Activated CD8-positive, alpha-beta T cell treated with anti-CD3 and anti-CD28 coated beads, Interleukin-2, amount 10 ng/mL, durations not matched to agents 7 days and 5 days (primary cell): ENCODE data around the gene MYL3. TPM values are rescaled to one million over a fixed set of nuclear protein-coding genes. Genes with fewer than 3 reads are reported as not detected.

Experiments
- ATAC-seq: fragments of 150-1000 bp; cut with Tn5 transposase; one replicate; pipeline ENCODE4 v1.10.0; 2021; ENCODE audit warnings: moderate library complexity
- CTCF ChIA-PET: fragments of 350-600 bp; sonication (Branson Sonifier 250); formaldehyde crosslinking; loops from one replicate; lab custom pipeline; 2021; ENCODE audit warnings: antibody characterized with exemption; lab: Charles Lee
- POLR2A ChIA-PET: fragments of 350-600 bp; sonication (Branson Sonifier 250); formaldehyde crosslinking; loops from one replicate; lab custom pipeline; 2021; ENCODE audit warnings: antibody characterized with exemption; lab: Charles Lee
- DNase-seq: peaks from one replicate; pipeline ENCODE4 v3.0.0-alpha.2; 2020
- H3K27ac Mint-ChIP-seq: one replicate; pipeline ENCODE4 v1.8.0; 2021; ENCODE audit warnings: mild to moderate bottlenecking, mixed read lengths
- H3K27me3 Mint-ChIP-seq: one replicate; pipeline ENCODE4 v1.8.0; 2021; ENCODE audit warnings: low read depth, mixed read lengths
- H3K36me3 Mint-ChIP-seq: one replicate; pipeline ENCODE4 v1.8.0; 2021; ENCODE audit warnings: low read depth, mixed read lengths
- H3K4me1 Mint-ChIP-seq: one replicate; pipeline ENCODE4 v1.8.0; 2021; ENCODE audit warnings: low read depth, mixed read lengths
- H3K4me3 Mint-ChIP-seq: one replicate; pipeline ENCODE4 v1.8.0; 2021; ENCODE audit warnings: mild to moderate bottlenecking, mixed read lengths
- H3K9me3 Mint-ChIP-seq: one replicate; pipeline ENCODE4 v1.8.0; 2022; ENCODE audit warnings: mixed read lengths; ENCODE audit not compliant: insufficient read depth
- total RNA-seq, 2 experiments: library from RNA; stranded (reverse); gene quantifications; one replicate each; pipeline ENCODE4 v1.2.3, GENCODE V29; 2021

MYL3 gene
- total RNA-seq, 2 experiments from 2014 or later: not detected

DNA sequence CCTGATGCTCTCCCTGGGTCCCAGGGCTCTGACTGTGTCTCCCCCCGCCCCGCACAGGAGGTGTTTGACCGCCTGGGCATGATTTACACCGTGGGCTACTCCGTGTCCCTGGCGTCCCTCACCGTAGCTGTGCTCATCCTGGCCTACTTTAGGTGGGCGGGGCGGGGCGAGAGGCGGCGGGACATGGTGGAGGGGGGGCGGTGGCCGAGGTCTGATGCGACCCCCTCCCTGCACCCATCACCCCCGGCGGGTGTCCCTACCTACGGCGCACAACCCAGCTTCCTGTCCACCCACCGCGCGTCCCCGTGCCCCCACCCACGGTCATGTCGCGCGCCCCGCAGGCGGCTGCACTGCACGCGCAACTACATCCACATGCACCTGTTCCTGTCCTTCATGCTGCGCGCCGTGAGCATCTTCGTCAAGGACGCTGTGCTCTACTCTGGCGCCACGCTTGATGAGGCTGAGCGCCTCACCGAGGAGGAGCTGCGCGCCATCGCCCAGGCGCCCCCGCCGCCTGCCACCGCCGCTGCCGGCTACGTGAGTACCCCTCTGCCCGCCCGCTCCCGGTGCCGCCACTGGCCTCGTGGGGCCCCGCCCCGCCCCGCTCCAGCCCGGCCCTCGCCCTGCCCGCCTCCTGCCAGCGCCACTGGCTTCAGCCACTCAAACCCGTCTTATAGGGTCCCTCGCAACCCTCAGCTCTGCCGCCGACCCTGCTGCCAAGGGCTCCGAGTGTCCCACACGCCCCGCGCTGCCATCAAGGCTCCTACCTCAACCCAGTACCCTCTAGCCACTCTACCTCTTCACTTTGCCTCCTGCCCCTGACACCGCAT, 35.3 kb upstream of the MYL3 start:
- peaks cover 22% of the 10 kb centered on the region for H3K27me3 Mint-ChIP-seq
- ChIA-PET POLR2A (no interaction called here), CTCF (interaction anchor here (1.0 to 1.4 kb wide), 3 partner anchors 11 to 192 kb away, joined by 3 to 6 read pairs (median 3); no protein-coding TSS in a partner anchor)
- no peaks in the 10 kb centered on the region for H3K4me1 Mint-ChIP-seq
- no peaks in the 10 kb centered on the region for H3K36me3 Mint-ChIP-seq
- ATAC-seq (peak; percentile 38), DNase-seq (no peak)
- no peak overlapping the region for H3K4me3 Mint-ChIP-seq
- H3K27ac Mint-ChIP-seq: no peak overlapping the region
- no peaks in the 10 kb centered on the region for H3K9me3 Mint-ChIP-seq

- H3K27ac Mint-ChIP-seq: no peak overlapping the region
- no peak overlapping the region for H3K4me3 Mint-ChIP-seq
- no peaks in the 10 kb centered on the region for H3K9me3 Mint-ChIP-seq
Measured at GRCh38 chr3:46897829-46898320, 34.6 kb upstream of the MYL3 start.

DNA sequence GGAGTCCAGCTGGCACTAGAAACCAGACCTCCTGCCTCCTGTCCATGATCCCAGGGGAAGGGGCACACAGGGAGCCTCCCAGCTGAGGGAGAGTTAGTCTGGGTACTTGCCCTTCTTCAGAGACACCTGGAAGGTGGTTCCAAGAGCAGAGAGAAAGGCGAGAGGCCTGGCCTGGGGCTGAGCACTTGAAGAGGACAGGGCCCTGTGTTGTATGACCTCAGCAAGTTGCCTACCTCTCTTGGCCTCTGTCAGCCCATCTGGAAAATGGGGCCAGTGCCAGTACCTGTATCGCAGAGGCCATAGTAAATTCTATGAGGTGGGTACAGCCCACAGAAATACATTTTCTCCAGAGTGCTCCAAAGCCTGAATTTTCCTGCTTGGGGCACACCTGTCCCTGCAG, 33.8 kb upstream of the MYL3 start:
- H3K4me3 Mint-ChIP-seq: no peak overlapping the region
- H3K36me3 Mint-ChIP-seq: no peaks in the 10 kb centered on the region
- POLR2A ChIA-PET: no interaction called here
- DNase-seq: no peak
- no peak for ATAC-seq
- H3K4me1 Mint-ChIP-seq: peaks cover 3% of the 10 kb centered on the region
- CTCF ChIA-PET: interaction anchor here (1.2 kb wide), 1 partner anchor 101 kb away, joined by 3 read pairs; no protein-coding TSS in a partner anchor
- no peaks in the 10 kb centered on the region for H3K9me3 Mint-ChIP-seq
- H3K27me3 Mint-ChIP-seq: peaks cover 28% of the 10 kb centered on the region
- H3K27ac Mint-ChIP-seq: no peak overlapping the region

More at GRCh38 chr3:46897829-46898320, 34.6 kb upstream of the MYL3 start:
- ChIA-PET POLR2A (no interaction called here), CTCF (interaction anchor here (1.0 to 1.4 kb wide), 3 partner anchors 12 to 191 kb away, joined by 3 to 6 read pairs (median 3); no protein-coding TSS in a partner anchor)
- ATAC-seq (no peak), DNase-seq (no peak)
- no peaks in the 10 kb centered on the region for H3K36me3 Mint-ChIP-seq
- H3K27me3 Mint-ChIP-seq: peaks cover 22% of the 10 kb centered on the region
- H3K4me1 Mint-ChIP-seq: no peaks in the 10 kb centered on the region

DNA sequence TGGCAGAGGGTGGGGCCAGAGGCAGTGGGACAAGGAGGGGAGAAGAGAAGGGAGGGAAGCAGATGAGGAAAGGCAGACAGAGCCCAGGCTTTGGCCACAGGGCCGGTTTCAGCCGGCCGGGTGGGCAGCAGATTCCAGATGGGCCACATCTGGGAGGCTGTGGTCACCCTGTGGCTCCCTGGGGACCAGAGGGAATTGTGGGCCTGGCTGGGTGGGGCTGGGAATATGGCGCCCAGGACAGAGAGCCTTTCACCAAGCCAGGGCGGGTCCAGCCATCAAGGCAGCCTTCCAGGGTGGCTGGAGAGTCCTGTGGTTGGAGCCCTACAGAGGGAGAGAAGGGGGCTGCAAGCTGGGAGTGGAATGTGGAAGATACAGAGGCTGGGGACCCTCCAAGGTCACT, 33.1 kb upstream of the MYL3 start:
- Mint-ChIP-seq H3K36me3 (no peaks in the 10 kb centered on the region), H3K27me3 (peaks cover 35% of the 10 kb centered on the region)
- CTCF ChIA-PET: interaction anchor here (1.0 to 2.0 kb wide), 6 partner anchors 8 to 193 kb away, joined by 3 to 9 read pairs (median 4); no protein-coding TSS in a partner anchor

GRCh38 chr3:46895761-46896160, 32.5 kb upstream of the MYL3 start:
- Mint-ChIP-seq H3K27ac (no peak overlapping the region), H3K27me3 (peaks cover 40% of the 10 kb centered on the region), H3K9me3 (no peaks in the 10 kb centered on the region), H3K4me1 (peaks cover 3% of the 10 kb centered on the region), H3K36me3 (no peaks in the 10 kb centered on the region), H3K4me3 (no peak overlapping the region)
- ChIA-PET CTCF (interaction anchor here (1.0 to 2.1 kb wide), 11 partner anchors 9 to 193 kb away, joined by 3 to 10 read pairs (median 4); no protein-coding TSS in a partner anchor), POLR2A (no interaction called here)
- DNase-seq (no peak), ATAC-seq (no peak)

More for the DNA sequence above, 33.1 kb upstream of the MYL3 start:
- H3K27ac Mint-ChIP-seq: no peak overlapping the region
- no peaks in the 10 kb centered on the region for H3K9me3 Mint-ChIP-seq
- POLR2A ChIA-PET: no interaction called here
- H3K4me3 Mint-ChIP-seq: no peak overlapping the region
- peaks cover 3% of the 10 kb centered on the region for H3K4me1 Mint-ChIP-seq
- ATAC-seq (no peak), DNase-seq (no peak)

- peak; percentile 82 for DNase-seq
- no peaks in the 10 kb centered on the region for H3K9me3 Mint-ChIP-seq
- H3K36me3 Mint-ChIP-seq: no peaks in the 10 kb centered on the region
- ATAC-seq: peak; percentile 75
- no peak overlapping the region for H3K27ac Mint-ChIP-seq
- H3K27me3 Mint-ChIP-seq: peaks cover 41% of the 10 kb centered on the region
- ChIA-PET CTCF (interaction anchor here (0.6 to 2.1 kb wide), 26 partner anchors 9 to 594 kb away, joined by 3 to 10 read pairs (median 4); no protein-coding TSS in a partner anchor), POLR2A (no interaction called here)
- H3K4me3 Mint-ChIP-seq: no peak overlapping the region
- peaks cover 3% of the 10 kb centered on the region for H3K4me1 Mint-ChIP-seq
Measured at GRCh38 chr3:46895204-46895660, 32.0 kb upstream of the MYL3 start.

GRCh38 chr3:46894256-46894655, 31.0 kb upstream of the MYL3 start:
- CTCF ChIA-PET: interaction anchor here (0.8 to 2.1 kb wide), 14 partner anchors 15 to 594 kb away, joined by 3 to 10 read pairs (median 4); no protein-coding TSS in a partner anchor
- ATAC-seq (no peak), DNase-seq (no peak)
- POLR2A ChIA-PET: no interaction called here
- H3K9me3 Mint-ChIP-seq: no peaks in the 10 kb centered on the region
- H3K27me3 Mint-ChIP-seq: peaks cover 43% of the 10 kb centered on the region
- no peak overlapping the region for H3K27ac Mint-ChIP-seq
- peaks cover 3% of the 10 kb centered on the region for H3K4me1 Mint-ChIP-seq
- no peak overlapping the region for H3K4me3 Mint-ChIP-seq
- no peaks in the 10 kb centered on the region for H3K36me3 Mint-ChIP-seq

- peaks cover 38% of the 10 kb centered on the region for H3K27me3 Mint-ChIP-seq
- H3K4me1 Mint-ChIP-seq: peaks cover 3% of the 10 kb centered on the region
- DNase-seq: no peak
- no peak overlapping the region for H3K4me3 Mint-ChIP-seq
- no peak overlapping the region for H3K27ac Mint-ChIP-seq
- no peaks in the 10 kb centered on the region for H3K9me3 Mint-ChIP-seq
- ChIA-PET POLR2A (no interaction called here), CTCF (interaction anchor here (1.2 to 1.7 kb wide), 2 partner anchors 26 to 29 kb away, joined by 3 to 6 read pairs; no protein-coding TSS in a partner anchor)
- no peak for ATAC-seq
- H3K36me3 Mint-ChIP-seq: no peaks in the 10 kb centered on the region
Measured at GRCh38 chr3:46893763-46894162, 30.5 kb upstream of the MYL3 start.

GRCh38 chr3:46893146-46893748, 30.0 kb upstream of the MYL3 start:
- ChIA-PET CTCF (interaction anchor here (1.5 to 1.7 kb wide), 2 partner anchors 29 to 190 kb away, joined by 3 read pairs; no protein-coding TSS in a partner anchor), POLR2A (no interaction called here)
- Mint-ChIP-seq H3K4me1 (peaks cover 3% of the 10 kb centered on the region), H3K27ac (no peak overlapping the region), H3K27me3 (peaks cover 36% of the 10 kb centered on the region), H3K36me3 (no peaks in the 10 kb centered on the region), H3K9me3 (no peaks in the 10 kb centered on the region), H3K4me3 (no peak overlapping the region)
- no peak for DNase-seq
- no peak for ATAC-seq

GRCh38 chr3:46892285-46893145, 29.3 kb upstream of the MYL3 start:
- ATAC-seq: peak; percentile 45
- Mint-ChIP-seq H3K4me3 (peak overlapping the region; percentile 53), H3K36me3 (no peaks in the 10 kb centered on the region), H3K9me3 (no peaks in the 10 kb centered on the region), H3K4me1 (peaks cover 3% of the 10 kb centered on the region), H3K27me3 (peaks cover 37% of the 10 kb centered on the region), H3K27ac (no peak overlapping the region)
- no peak for DNase-seq
- ChIA-PET POLR2A (no interaction called here), CTCF (interaction anchor here (1.5 to 2.5 kb wide), 2 partner anchors 17 to 190 kb away, joined by 3 to 8 read pairs; no protein-coding TSS in a partner anchor)

GRCh38 chr3:46891132-46891531, 27.9 kb upstream of the MYL3 start:
- no peak overlapping the region for H3K27ac Mint-ChIP-seq
- no peaks in the 10 kb centered on the region for H3K9me3 Mint-ChIP-seq
- CTCF ChIA-PET: interaction anchor here (2.5 kb wide), 1 partner anchor 18 kb away, joined by 8 read pairs; no protein-coding TSS in a partner anchor
- ATAC-seq (no peak), DNase-seq (no peak)
- peaks cover 3% of the 10 kb centered on the region for H3K4me1 Mint-ChIP-seq
- POLR2A ChIA-PET: no interaction called here
- H3K36me3 Mint-ChIP-seq: no peaks in the 10 kb centered on the region
- peaks cover 38% of the 10 kb centered on the region for H3K27me3 Mint-ChIP-seq
- H3K4me3 Mint-ChIP-seq: no peak overlapping the region
